ENCODE measurements around the gene TNS1. TPM values are rescaled to one million over a fixed set of nuclear protein-coding genes. Genes with fewer than 3 reads are reported as not detected.
A peak's percentile ranks its signal among the peaks of the same experiment; 100 is the strongest.

Gene TNS1
- total RNA-seq, 1 donor from 2014 or later, result 54.5 TPM

DNA sequence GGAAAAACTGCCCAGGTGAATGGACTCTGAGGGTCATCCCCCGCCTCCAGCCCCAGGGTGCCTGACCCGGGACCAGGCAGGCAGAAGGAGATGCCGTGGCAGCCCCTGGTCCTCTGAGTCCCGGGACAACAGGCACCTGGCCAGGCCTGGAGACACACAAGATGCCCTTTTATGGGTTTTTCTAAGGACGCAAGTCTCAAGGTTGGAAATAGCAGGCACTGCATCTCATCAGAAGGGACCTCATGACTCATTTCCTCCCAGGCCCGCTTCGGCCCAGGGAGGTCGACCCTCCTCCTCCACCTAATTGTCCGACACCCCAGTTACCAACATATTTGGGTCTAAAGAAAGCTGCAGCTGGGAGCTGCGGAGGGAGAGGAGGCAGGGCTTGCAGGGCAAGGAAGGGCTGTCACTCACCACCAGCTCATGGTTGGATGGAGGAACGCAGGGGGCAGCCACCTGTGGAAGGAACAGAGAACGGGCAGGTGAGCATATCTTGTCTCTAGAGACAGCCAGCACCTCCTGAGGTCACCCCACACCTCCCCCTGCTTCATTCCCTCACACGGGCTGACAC is 82.9 kb downstream of the TNS1 start:
- no peak for TF ChIP-seq CTCF (IDR thresholded peaks at IDR 0.05; ENCODE audit: insufficient read depth, low read length, poor library complexity, severe bottlenecking)
- Histone ChIP-seq H3K36me3 (ENCODE audit: control insufficient read depth, insufficient read depth, low read length) (peaks cover 1% of the 10 kb centered on the region), H3K4me3 (ENCODE audit: low read depth, low read length) (no peak overlapping the region), H3K27me3 (ENCODE audit: control insufficient read depth, insufficient read depth, low read length) (no peaks in the 10 kb centered on the region)
- peak; percentile 73 for DNase-seq (ENCODE audit: low read depth)

DNA sequence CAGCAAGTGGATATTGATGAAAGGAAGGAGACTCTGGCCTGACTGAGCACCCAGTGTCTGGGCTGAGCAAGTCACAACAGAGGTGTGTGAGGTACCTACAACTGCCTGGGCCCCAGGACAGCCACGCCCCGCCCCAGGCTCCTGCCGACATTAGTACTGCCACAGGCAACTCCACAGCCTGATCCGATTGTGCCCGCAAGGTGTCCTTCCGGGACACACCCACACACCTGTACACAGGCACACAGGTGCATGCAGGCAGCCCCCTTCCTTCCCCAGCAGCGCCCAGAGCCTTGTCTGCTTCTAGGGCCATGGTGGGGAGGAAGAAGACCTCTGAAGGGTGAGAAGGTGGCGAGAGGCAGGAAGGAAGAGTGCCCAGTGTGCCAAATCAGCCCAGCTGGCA is 83.6 kb downstream of the TNS1 start:
- no peak for TF ChIP-seq CTCF (IDR thresholded peaks at IDR 0.05; ENCODE audit: insufficient read depth, low read length, poor library complexity, severe bottlenecking)
- no peak for DNase-seq (ENCODE audit: low read depth)
- H3K36me3 ChIP-seq (ENCODE audit: control insufficient read depth, insufficient read depth, low read length), result peaks cover 1% of the 10 kb centered on the region
- H3K4me3 ChIP-seq (ENCODE audit: low read depth, low read length), result no peak overlapping the region
- H3K27me3 ChIP-seq (ENCODE audit: control insufficient read depth, insufficient read depth, low read length), result no peaks in the 10 kb centered on the region

GRCh38 chr2:217918308-217919024 is 84.3 kb downstream of the TNS1 start:
- no peak for DNase-seq (ENCODE audit: low read depth)
- no peaks in the 10 kb centered on the region for H3K27me3 ChIP-seq (ENCODE audit: control insufficient read depth, insufficient read depth, low read length)
- peaks cover 1% of the 10 kb centered on the region for H3K36me3 ChIP-seq (ENCODE audit: control insufficient read depth, insufficient read depth, low read length)
- H3K4me3 ChIP-seq (ENCODE audit: low read depth, low read length), result no peak overlapping the region
- peak; percentile 11 for TF ChIP-seq CTCF (IDR thresholded peaks at IDR 0.05; ENCODE audit: insufficient read depth, low read length, poor library complexity, severe bottlenecking)

DNA sequence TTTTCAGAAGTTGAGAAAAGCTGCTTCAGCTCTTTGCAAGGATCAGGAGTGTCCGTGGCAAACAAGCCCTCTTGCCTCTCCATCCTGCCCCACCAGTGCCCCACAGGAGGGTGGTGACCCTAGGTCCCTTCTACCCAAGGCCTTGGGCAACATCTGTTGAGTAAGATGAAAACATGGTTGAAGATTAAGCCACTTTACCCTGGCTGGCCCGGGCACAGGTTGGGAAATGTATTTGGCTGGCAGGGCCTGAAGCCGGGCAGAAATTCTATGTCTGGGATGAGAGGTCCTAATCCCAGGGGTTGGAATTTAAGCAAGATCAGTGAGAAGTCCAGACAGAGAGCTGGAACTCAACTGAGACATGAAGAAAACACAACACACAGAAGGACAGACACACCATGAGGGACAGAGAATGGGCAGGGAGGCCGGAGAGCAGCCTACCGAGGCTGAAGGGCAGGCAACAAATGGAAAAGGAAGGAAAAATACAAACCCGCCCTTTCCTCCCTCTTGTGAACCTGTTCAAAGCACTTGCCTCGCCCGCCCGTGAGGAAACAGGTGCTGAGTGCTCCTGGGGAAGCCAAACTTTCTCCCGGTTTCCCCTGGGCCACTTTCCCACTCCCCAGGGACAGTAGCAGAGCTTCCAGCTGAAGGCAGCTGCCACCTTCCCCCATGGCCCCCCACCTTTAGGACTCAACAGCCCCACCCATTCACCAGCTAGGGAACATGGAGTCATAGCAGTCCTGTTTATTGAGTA is 86.1 kb downstream of the TNS1 start:
- DNase-seq (ENCODE audit: low read depth), result no peak
- TF ChIP-seq CTCF (IDR thresholded peaks at IDR 0.05; ENCODE audit: insufficient read depth, low read length, poor library complexity, severe bottlenecking), result no peak
- H3K36me3 ChIP-seq (ENCODE audit: control insufficient read depth, insufficient read depth, low read length), result peaks cover 1% of the 10 kb centered on the region
- no peaks in the 10 kb centered on the region for H3K27me3 ChIP-seq (ENCODE audit: control insufficient read depth, insufficient read depth, low read length)
- no peak overlapping the region for H3K4me3 ChIP-seq (ENCODE audit: low read depth, low read length)

DNA sequence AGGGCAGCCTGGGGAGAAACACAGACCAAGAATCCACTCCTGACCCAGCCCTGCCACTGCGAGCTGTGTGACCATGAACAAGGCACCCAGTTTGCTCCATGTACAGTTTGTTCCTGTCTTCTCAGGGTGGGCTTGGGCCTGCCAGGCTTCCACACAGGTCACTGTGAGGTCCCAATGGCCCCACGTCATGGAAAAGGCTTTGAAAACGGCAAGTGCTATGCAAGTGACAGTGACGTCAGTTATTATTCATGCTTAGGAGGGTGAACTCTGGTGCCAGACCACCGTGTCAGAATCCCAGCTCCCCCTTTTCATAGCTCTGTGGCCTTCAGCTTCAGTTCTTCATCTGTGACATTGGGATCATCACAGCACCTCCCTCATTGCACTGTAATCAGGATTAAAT is 87.1 kb downstream of the TNS1 start:
- H3K27me3 ChIP-seq (ENCODE audit: control insufficient read depth, insufficient read depth, low read length), result no peaks in the 10 kb centered on the region
- no peak for TF ChIP-seq CTCF (IDR thresholded peaks at IDR 0.05; ENCODE audit: insufficient read depth, low read length, poor library complexity, severe bottlenecking)
- H3K4me3 ChIP-seq (ENCODE audit: low read depth, low read length), result no peak overlapping the region
- no peak for DNase-seq (ENCODE audit: low read depth)
- peaks cover 1% of the 10 kb centered on the region for H3K36me3 ChIP-seq (ENCODE audit: control insufficient read depth, insufficient read depth, low read length)

Measured in kidney epithelial cell (primary cell).